PC-3 (cell line): ENCODE data around the gene ANKRD11.

Experiments
- CTCF ChIP-seq: fragments of 300-600 bp; sonication (generic); conservative IDR thresholded peaks from 2 replicates; pipeline ENCODE4 v1.5.1; 2017; ENCODE audit warnings: antibody characterized with exemption, low read depth, mild to moderate bottlenecking, low read length
- EZH2 ChIP-seq: fragments of 300-600 bp; sonication (generic); IDR thresholded peaks from one replicate; pipeline ENCODE4 v1.6.1; 2017; ENCODE audit warnings: antibody characterized with exemption, mild to moderate bottlenecking, low read length; ENCODE audit not compliant: unreplicated experiment
- EZH2phosphoT487 ChIP-seq: fragments of 300-600 bp; sonication (generic); IDR thresholded peaks from 2 replicates; pipeline ENCODE4 v1.6.1; 2018; ENCODE audit warnings: mild to moderate bottlenecking, antibody characterized with exemption, low read length, borderline replicate concordance

- TF ChIP-seq EZH2 (no peak), CTCF (no peak), EZH2phosphoT487 (no peak)
Observed at GRCh38 chr16:89315271-89315670, 175.1 kb downstream of the ANKRD11 start.
